GM18951 (cell line): ENCODE data around the gene APBA1.

Experiments
- POLR2A ChIP-seq: IDR thresholded peaks from 4 replicates; pipeline ENCODE4 v1.6.1; 2011; ENCODE audit warnings: mild to moderate bottlenecking; ENCODE audit not compliant: insufficient read length, insufficient read depth; ENCODE audit errors: extremely low read depth
- in situ Hi-C: fragments of 300-500 bp; cut with MboI; formaldehyde crosslinking; loops from one replicate; pipeline ENCODE4 v1.12.0; 2022; ENCODE audit warnings: low sequenced_read_pairs, mixed read lengths, inconsistent platforms; ENCODE audit not compliant: unreplicated experiment

Gene APBA1

DNA sequence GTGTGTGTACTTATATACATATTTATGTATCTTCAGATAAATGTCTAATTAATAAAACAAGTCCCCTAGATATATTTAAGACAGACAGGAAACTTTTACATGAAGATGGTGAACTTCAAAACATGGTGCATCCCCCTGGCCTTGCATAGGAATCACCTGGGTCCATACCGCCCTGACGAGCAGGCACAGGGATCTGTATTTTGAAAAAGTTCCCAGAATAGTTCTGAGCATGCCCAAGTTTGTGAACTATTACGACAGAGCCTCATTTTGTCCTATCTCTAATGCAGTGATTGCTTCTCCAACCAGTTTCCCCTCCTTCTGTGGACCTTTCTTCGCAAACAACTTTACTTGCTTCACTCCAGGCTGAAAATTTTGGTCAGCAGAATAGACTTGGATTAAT lies 98.1 kb downstream of the APBA1 start:
- TF ChIP-seq POLR2A, result no peak
- in situ Hi-C loops, result loop anchor here (25.0 kb wide), 1 partner anchor 512 kb away; no protein-coding TSS in a partner anchor

DNA sequence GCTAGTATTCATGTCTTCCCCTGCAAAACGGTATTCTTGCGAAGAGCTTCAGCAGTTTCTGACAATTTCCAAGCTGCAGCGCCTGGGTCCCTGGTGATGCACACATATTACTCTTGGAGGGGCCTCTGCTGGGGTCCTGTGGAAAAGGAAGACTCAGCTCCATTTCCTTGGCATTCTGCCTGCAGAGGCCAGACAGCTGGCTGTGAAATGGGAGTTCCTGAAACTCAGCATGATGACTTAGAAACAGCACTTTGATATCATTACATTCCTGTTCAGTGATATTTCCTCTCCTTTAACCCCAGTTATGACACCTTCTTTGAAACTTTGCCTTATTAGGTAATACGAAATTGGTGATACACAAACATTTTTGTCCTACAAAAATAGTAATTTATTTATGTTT lies 98.5 kb downstream of the APBA1 start:
- no peak for TF ChIP-seq POLR2A
- in situ Hi-C loops, result loop anchor here (25.0 kb wide), 1 partner anchor 511 kb away; no protein-coding TSS in a partner anchor

DNA sequence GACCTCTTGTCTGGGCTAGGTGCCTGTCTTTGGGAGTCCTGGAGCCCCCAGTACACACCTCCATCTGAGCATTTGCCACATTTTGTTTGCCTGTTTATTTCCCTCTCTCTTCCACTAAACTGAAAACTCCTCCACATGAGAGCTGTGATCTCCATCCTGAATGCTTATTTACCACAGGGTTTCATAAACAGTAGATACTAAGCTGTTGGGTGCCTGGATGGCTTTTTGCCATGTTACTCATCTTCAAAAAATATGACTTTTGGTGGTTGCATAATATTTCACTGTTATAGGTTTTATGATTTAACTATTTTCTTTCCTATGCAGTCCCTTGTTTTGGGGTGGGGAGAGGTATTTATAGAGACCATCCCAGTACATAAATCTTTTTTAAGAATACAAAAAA lies 99.6 kb downstream of the APBA1 start:
- TF ChIP-seq POLR2A, result no peak
- in situ Hi-C loops, result loop anchor here (25.0 kb wide), 1 partner anchor 510 kb away; no protein-coding TSS in a partner anchor

DNA sequence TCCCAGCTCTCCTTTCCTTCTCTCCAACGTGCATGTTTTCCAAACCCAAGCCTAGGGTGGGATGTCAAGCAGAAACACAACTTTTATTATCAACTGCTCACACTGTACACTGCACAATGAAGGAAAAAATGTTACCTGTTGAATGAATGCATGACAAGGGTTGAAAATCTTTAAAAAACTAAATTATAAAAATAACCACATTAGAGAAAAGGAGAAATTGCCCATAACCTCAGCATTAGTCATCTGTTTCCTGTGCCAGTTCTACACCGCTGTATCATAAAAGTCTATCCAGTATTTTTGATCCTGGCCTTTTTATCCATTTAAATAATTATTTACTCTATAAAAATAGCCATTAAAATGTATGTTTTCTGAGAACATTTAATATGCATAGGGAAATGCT lies 101.1 kb downstream of the APBA1 start:
- no peak for TF ChIP-seq POLR2A
- in situ Hi-C loops, result loop anchor here (25.0 kb wide), 1 partner anchor 509 kb away; no protein-coding TSS in a partner anchor

DNA sequence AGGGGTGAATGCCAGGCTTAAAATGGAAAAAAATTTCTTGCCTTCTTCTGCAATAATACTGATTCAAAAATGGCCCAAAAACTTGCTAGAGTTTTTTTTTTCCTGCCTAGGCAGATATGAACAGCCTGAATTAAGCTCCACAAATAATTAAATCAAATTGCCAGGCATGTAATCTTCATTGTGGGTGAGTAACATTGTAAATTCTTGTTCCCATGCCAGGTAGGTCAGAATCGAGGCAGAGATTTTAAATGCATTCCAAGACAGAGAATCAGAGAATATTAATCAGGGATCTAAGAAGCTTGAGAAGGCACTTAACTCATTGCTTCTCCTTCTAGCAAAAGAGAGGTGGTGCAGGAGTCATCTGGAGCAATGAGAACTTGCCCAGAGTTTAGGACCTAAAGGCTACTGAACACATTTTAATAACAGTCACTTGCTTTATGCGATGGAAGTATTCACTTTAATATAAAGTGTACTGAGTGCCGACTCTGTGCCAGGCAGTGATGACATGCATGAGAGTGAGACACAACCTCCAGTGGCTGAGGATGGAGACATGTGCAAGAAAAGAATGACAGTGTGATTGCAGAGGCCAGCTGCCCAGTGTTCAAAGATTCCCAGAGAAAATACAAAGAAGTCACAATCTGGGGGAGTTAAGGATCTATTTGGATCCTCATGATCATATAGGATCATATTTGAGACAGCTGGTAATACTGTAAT lies 102.3 kb downstream of the APBA1 start:
- TF ChIP-seq POLR2A, result no peak
- in situ Hi-C loops, result loop anchor here (25.0 kb wide), 1 partner anchor 508 kb away; no protein-coding TSS in a partner anchor

DNA sequence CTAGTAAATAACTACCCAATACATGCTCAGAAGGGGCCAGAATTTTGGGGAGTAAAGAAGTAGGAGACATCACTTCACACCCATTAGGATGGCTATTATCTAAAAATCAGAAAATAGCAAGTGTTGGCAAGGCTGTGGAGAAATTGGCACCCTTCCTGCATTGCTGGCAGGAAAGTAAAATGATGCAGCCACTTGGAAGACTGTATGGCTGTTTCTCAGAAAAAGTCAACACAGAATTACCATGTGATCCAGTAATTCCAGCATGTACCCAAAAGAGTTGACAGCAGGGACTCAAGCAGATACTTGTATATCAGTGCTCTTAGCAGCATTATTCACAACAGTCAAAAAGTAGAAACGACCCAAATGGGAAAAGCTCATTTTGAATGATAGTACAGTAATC lies 107.6 kb downstream of the APBA1 start:
- in situ Hi-C loops, result loop anchor here (25.0 kb wide), 1 partner anchor 502 kb away; no protein-coding TSS in a partner anchor
- no peak for TF ChIP-seq POLR2A

DNA sequence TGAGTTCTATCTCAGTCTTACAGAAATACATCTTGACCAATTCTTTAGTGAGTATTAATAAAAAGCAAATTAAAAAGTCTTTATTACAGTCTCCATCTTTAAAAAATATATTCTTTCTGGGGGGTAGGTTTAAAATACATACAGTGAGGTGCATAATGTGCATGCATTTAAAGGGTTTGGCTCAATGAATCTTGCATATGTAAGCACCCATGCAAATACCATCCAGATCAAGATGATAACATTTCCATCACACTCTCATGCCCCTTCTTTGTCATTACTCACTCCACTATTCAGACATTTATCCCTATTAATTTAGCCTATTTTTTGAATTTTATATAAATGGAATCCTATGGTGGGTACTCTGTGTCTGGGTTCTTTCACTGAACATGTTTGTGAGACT lies 113.0 kb downstream of the APBA1 start:
- in situ Hi-C loops, result loop anchor here (25.0 kb wide), 1 partner anchor 497 kb away; no protein-coding TSS in a partner anchor
- TF ChIP-seq POLR2A, result no peak

DNA sequence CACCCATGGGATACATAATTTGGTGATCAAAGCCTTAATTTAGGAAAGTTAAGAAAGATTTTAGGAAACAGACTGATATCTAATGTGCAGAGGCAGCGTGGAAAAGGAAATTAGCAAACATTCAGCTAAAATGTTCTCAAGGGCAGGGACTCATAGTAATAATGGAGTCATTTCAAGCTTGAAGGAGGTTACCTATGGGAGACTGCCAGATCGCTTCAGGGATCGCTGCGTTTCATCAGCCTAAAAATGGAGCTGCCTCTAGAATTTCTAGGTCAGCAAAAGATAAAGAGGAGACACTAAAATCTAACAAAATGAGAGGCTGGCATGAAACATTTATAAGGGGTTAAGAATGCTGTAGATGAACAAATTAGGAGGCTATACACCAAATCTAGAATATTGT lies 115.5 kb downstream of the APBA1 start:
- in situ Hi-C loops, result loop anchor here (25.0 kb wide), 1 partner anchor 494 kb away; no protein-coding TSS in a partner anchor
- TF ChIP-seq POLR2A, result no peak

DNA sequence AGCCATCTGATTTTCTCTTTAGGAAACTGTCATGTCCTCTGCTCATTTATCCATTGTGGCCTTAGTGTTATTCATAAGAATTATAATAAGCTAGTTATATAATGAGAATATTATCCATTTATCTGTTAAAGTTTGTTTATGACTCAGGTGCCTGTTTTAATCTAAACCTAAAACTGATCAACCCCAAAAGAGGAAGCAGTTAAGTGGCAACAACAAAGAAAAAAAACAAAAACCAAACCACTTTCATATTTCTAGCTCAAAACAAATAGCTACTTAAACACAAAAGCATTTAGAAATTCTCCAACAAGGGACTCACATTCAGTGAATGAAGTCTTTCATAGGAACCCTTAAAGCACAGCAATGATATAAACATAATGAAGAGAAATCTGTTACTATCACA lies 116.4 kb downstream of the APBA1 start:
- TF ChIP-seq POLR2A, result no peak
- in situ Hi-C loops, result loop anchor here (25.0 kb wide), 1 partner anchor 494 kb away; no protein-coding TSS in a partner anchor

DNA sequence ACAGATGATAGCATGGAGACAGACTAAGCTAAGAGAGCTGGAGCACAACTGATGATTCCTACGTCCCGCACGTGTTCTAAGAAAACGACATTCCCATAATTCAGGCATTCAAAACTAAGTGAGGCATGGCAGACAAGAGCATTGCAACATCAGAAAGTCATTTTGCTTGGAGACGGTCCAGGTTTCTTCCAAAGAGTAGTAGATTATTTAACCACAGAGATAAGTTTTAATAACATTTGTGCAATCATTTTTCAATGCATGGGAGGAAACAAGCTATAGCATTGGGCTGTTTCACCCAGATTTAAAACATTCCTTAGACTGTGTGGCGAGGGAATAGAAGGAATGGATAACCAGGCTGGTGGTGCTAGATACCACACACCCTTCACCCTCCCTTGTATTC lies 117.2 kb downstream of the APBA1 start:
- in situ Hi-C loops, result loop anchor here (25.0 kb wide), 1 partner anchor 493 kb away; no protein-coding TSS in a partner anchor
- TF ChIP-seq POLR2A, result no peak

DNA sequence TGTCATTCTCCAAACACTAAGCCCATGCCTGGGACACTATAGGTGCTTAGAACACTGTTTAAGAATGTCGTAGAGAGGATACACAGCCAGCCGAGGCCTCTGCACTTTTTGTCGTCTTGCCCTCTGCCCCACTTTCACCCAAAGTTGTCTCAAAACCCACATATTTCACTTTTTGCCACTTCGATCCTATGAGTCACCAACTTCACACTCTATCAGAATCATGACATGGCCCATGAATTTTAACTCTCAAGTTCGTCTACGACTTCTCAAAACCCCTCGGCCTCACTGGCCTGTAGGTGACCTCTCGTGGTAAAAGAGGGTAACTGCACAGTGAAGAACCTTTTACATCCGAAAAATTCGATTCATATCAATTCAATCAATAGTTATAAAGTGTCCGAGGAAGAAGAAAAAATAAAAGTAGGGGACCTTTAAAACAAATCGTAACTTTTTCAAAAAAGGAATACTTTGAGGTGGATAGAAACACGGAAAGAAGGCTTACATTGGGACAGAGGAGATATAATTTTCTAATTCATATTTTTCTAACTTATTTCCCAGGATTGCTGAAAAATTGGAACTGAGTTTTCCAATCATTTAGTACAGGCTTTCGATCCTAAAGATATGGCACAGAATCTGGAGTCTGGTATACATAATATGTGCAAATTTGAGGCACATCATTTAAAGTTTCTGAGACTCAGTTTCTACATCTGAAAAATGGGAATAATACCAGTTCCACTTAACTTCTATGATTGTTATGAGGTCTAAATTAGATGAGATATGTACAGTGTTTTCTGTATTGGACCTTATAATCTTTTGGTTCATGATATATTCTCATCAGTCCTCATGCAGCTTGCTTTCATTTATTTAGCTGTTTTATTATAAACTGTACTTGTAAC lies 122.6 kb downstream of the APBA1 start:
- no peak for TF ChIP-seq POLR2A
- in situ Hi-C loops, result loop anchor here (25.0 kb wide), 1 partner anchor 487 kb away; no protein-coding TSS in a partner anchor

DNA sequence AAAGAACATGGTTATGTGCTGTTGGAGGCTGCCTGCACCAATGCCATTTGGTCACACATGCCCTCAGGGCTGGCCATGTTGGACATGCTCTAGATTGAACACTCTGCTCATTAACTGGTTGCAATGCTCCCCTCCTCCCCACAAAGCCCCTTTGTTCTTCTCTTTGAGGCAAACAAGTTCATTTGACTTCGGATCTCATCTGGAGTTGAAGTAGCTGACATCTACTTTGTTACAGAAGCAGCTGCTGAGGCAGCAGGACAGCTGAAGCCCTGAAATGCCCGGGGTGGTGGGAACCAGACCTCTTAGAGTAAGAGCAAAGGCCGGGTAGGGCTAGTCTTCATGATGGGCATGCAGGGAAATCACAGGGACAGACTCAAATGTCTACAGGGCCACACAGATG lies 123.5 kb downstream of the APBA1 start:
- no peak for TF ChIP-seq POLR2A
- in situ Hi-C loops, result no loop called here

DNA sequence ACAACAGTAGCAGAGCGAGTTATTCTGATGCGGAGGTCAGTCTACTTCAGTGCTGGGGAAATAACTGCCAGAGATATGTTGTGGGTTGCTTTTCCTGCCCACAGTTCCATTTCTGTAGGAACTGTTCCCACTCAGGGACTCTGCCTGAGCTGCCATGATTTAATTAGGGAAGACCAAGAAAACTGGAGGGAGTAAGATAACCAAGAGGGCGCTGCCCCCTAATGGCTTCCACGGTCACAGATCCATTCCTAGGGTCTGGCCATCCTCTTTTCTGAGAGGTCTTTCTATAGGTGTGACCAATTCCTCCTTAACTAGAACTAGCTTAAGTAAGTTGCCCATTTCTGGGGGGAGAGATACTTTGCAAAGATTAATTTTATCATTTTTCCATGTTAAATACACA lies 125.9 kb downstream of the APBA1 start:
- no peak for TF ChIP-seq POLR2A
- in situ Hi-C loops, result no loop called here
